Adrenal gland (tissue), 5 donors: ENCODE results near the gene ZNF816.

Experiments
- CTCF ChIP-seq, 6 experiments: fragments of 450-650 bp in 4 of 6; fragments of 200-600 bp in 2 of 6; sonication (generic) in 1 of 6; IDR thresholded peaks; 1 replicate in 5 of 6; 2 replicates in 1 of 6; pipeline versions ENCODE4 v1.5.1 to v1.8.0; 2016 to 2021; ENCODE audit warnings: antibody characterized with exemption in 6 of 6, mild to moderate bottlenecking in 2 of 6, moderate library complexity in 1 of 6
- POLR2A ChIP-seq, 2 donors: fragments of 450-650 bp; IDR thresholded peaks; one replicate each; pipeline ENCODE4 v1.6.1; 2017; ENCODE audit warnings: antibody characterized with exemption in 2 of 2, mild to moderate bottlenecking in 2 of 2, moderate library complexity in 1 of 2
- donor health status: DM: no; HTN: no; CAD: no.

- TF ChIP-seq POLR2A (IDR thresholded peaks at IDR 0.05) (no peak), CTCF (IDR thresholded peaks at IDR 0.05) (no peak)
Observed at GRCh38 chr19:52963247-52963618, 552 bp upstream of the ZNF816 start.
